ENCODE results near the gene HRK. TPM values are rescaled to one million over a fixed set of nuclear protein-coding genes. Genes with fewer than 3 reads are reported as not detected.

HRK gene
- total and polyA plus RNA-seq, 9 of the 15 experiments (the other 6 are each of a cell fraction or from before 2014, with no cell fraction given) = 0.01 to 0.05 (median 0.04) TPM; not detected in 6

- TF ChIP-seq RREB1 (CRISPR knock-in tag; IDR thresholded peaks at IDR 0.05) (no peak), ZNF23 (CRISPR knock-in tag; IDR thresholded peaks at IDR 0.05) (no peak), TAF1 (IDR thresholded peaks at IDR 0.05; ENCODE audit: control insufficient read depth, extremely low read depth, insufficient read depth, low read length, severe bottlenecking) (no peak), PCBP2 (IDR thresholded peaks at IDR 0.05; ENCODE audit: low read depth, low read length, poor library complexity, severe bottlenecking) (no peak), CBX3 (IDR thresholded peaks at IDR 0.05; ENCODE audit: borderline replicate concordance in 1 of 2, low read length in 2 of 2) (no peak), EWSR1 (IDR thresholded peaks at IDR 0.05; ENCODE audit: borderline replicate concordance, low read depth, partially characterized antibody) (no peak)
- TF ChIP-seq, protein P1, sequence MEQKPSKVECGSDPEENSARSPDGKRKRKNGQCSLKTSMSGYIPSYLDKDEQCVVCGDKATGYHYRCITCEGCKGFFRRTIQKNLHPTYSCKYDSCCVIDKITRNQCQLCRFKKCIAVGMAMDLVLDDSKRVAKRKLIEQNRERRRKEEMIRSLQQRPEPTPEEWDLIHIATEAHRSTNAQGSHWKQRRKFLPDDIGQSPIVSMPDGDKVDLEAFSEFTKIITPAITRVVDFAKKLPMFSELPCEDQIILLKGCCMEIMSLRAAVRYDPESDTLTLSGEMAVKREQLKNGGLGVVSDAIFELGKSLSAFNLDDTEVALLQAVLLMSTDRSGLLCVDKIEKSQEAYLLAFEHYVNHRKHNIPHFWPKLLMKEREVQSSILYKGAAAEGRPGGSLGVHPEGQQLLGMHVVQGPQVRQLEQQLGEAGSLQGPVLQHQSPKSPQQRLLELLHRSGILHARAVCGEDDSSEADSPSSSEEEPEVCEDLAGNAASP (IDR thresholded peaks at IDR 0.05) = no peak
Observed at GRCh38 chr12:116838365-116838764, 42.9 kb downstream of the HRK start (continued).
